Trophoblast cell (in vitro differentiated cells and primary cell): ENCODE data around the gene PRR16.

ENCODE experiments used
- DNase-seq, 2 donors: peaks; one replicate each; pipeline ENCODE4 v3.0.0-alpha.2; 2016
- H2AFZ ChIP-seq: 2 replicates; pipeline ENCODE4 v1.6.1; 2013; ENCODE audit warnings: low read length, moderate library complexity, mild to moderate bottlenecking; ENCODE audit not compliant: insufficient read depth, poor library complexity
- H2AK5ac ChIP-seq: 2 replicates; pipeline ENCODE4 v1.6.1; 2013; ENCODE audit warnings: mild to moderate bottlenecking, low read length
- H2BK120ac ChIP-seq: 2 replicates; pipeline ENCODE4 v1.6.1; 2013; ENCODE audit warnings: low read length, mild to moderate bottlenecking, moderate library complexity; ENCODE audit not compliant: insufficient read depth, poor library complexity
- H2BK12ac ChIP-seq: 2 replicates; pipeline ENCODE4 v1.6.1; 2013; ENCODE audit warnings: mild to moderate bottlenecking, low read length, moderate library complexity
- H2BK5ac ChIP-seq: 2 replicates; pipeline ENCODE4 v1.6.1; 2013; ENCODE audit warnings: low read length, low read depth, moderate library complexity, mild to moderate bottlenecking; ENCODE audit not compliant: poor library complexity
- H3K14ac ChIP-seq: 2 replicates; pipeline ENCODE4 v1.6.1; 2013; ENCODE audit warnings: mild to moderate bottlenecking, low read length
- H3K18ac ChIP-seq: 2 replicates; pipeline ENCODE4 v1.6.1; 2013; ENCODE audit warnings: mild to moderate bottlenecking, low read length
- H3K23ac ChIP-seq: 2 replicates; pipeline ENCODE4 v1.6.1; 2013; ENCODE audit warnings: low read length
- H3K27ac ChIP-seq: 2 replicates; pipeline ENCODE4 v1.5.1; 2013; ENCODE audit warnings: low read depth, mild to moderate bottlenecking, inconsistent platforms, low read length, moderate library complexity
- H3K27me3 ChIP-seq: 2 replicates; pipeline ENCODE4 v1.6.1; 2013; ENCODE audit warnings: inconsistent platforms, mild to moderate bottlenecking, low read length, moderate library complexity; ENCODE audit not compliant: insufficient read depth
- H3K36me3 ChIP-seq, 2 experiments: 1 replicate in 1 of 2; 2 replicates in 1 of 2; pipeline ENCODE4 v1.6.1; 2013; ENCODE audit warnings: low read length in 2 of 2, mild to moderate bottlenecking in 2 of 2, moderate library complexity in 1 of 2; ENCODE audit not compliant: insufficient read depth in 2 of 2, control insufficient read depth in 1 of 2
- H3K4ac ChIP-seq: 2 replicates; pipeline ENCODE4 v1.6.1; 2013; ENCODE audit warnings: low read depth, mild to moderate bottlenecking, low read length, moderate library complexity
- H3K4me1 ChIP-seq, 2 experiments: 1 replicate in 1 of 2; 2 replicates in 1 of 2; pipeline ENCODE4 v1.6.1; 2013; ENCODE audit warnings: low read length in 2 of 2, mild to moderate bottlenecking in 2 of 2, moderate library complexity in 1 of 2; ENCODE audit not compliant: insufficient read depth in 2 of 2, control insufficient read depth in 1 of 2
- H3K4me2 ChIP-seq: 2 replicates; pipeline ENCODE4 v1.6.1; 2013; ENCODE audit warnings: inconsistent platforms, mild to moderate bottlenecking, low read length, moderate library complexity
- H3K4me3 ChIP-seq: 2 replicates; pipeline ENCODE4 v1.5.1; 2013; ENCODE audit warnings: mild to moderate bottlenecking, low read depth, low read length, inconsistent platforms
- H3K79me1 ChIP-seq: one replicate; pipeline ENCODE4 v1.6.1; 2013; ENCODE audit warnings: low read length
- H3K79me2 ChIP-seq: 2 replicates; pipeline ENCODE4 v1.6.1; 2013; ENCODE audit warnings: low read length, mild to moderate bottlenecking; ENCODE audit not compliant: control insufficient read depth, insufficient read depth, poor library complexity
- H3K9ac ChIP-seq: 2 replicates; pipeline ENCODE4 v1.6.1; 2013; ENCODE audit warnings: mild to moderate bottlenecking, low read length
- H3K9me3 ChIP-seq: 2 replicates; pipeline ENCODE4 v1.6.1; 2013; ENCODE audit warnings: low read depth, mild to moderate bottlenecking, control low read depth, inconsistent platforms, low read length; ENCODE audit not compliant: insufficient read depth
- H4K12ac ChIP-seq: 2 replicates; pipeline ENCODE4 v1.6.1; 2013; ENCODE audit warnings: low read depth, mild to moderate bottlenecking, low read length, moderate library complexity
- H4K8ac ChIP-seq: 2 replicates; pipeline ENCODE4 v1.6.1; 2013; ENCODE audit warnings: low read depth, mild to moderate bottlenecking, low read length, moderate library complexity
- H4K91ac ChIP-seq: one replicate; pipeline ENCODE4 v1.6.1; 2013; ENCODE audit warnings: low read depth, mild to moderate bottlenecking, low read length, moderate library complexity
- WGBS: extraction: QIAGEN DNeasy Blood & Tissue Kit; methylation state at CpG from one replicate; pipeline ENCODE4 v1.1.7; 2013; ENCODE audit warnings: missing lambda C conversion rate; ENCODE audit not compliant: insufficient read length, insufficient coverage; ENCODE audit errors: extremely low coverage; 5-methylcytosine and 5-hydroxymethylcytosine counted together

Gene PRR16

DNA sequence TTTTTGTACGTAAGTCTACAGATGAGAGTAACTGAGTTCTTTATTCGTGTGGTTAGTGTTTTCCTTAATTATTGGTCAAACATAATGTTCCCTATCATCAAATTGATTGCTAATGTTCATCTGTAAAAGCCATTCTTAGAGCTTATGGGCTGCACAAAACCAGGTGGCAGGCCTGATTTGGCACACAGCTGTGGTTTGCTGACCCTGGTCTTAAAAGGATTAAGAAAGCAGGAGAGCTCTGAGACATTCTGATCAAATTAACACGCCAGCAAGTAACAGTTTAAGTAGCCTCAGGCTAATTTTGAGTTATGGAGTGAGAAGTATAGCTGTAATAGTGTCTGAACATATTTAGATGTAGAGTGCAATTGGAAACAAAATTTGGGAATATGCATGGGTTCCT, 63.2 kb downstream of the PRR16 start:
- WGBS, result no CpG with 5 or more reads among the region's 3 CpGs
- Histone ChIP-seq H3K18ac (no peak overlapping the region), H2BK12ac (no peak overlapping the region), H2BK120ac (no peak overlapping the region), H4K8ac (no peak overlapping the region), H3K9me3 (no peaks in the 10 kb centered on the region), H3K23ac (no peak overlapping the region), H3K4me2 (no peak overlapping the region), H2BK5ac (no peak overlapping the region), H3K4ac (no peak overlapping the region), H3K27ac (no peak overlapping the region), H3K79me2 (no peaks in the 10 kb centered on the region), H3K27me3 (no peaks in the 10 kb centered on the region), H3K79me1 (no peaks in the 10 kb centered on the region), H2AK5ac (no peak overlapping the region), H4K91ac (no peak overlapping the region), H3K4me3 (no peak overlapping the region), H3K9ac (no peak overlapping the region), H2AFZ (no peak overlapping the region), H3K4me1 (no peaks in the 10 kb centered on the region), H3K14ac (no peak overlapping the region), H4K12ac (no peak overlapping the region), H3K36me3 (no peaks in the 10 kb centered on the region)
- no peak for DNase-seq

DNA sequence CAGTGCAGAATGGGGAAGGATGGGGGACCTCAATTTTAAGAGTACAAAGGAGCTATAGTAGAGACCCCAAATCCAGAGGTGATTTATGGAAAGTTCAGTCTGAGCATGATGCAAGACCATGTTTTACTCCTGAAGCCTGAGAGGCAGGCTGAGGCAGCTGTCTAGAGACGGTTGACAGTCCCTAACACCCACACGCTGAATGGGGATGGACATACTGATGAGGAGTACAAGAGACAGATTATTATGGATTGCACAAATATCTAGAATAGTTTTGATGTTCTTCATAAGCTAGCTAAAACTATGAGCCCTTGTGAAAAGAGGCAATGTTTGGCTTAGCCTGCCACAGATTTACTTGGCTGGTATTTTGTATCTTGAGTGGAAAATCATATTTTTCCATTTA, 64.5 kb downstream of the PRR16 start:
- no peak overlapping the region for H4K91ac ChIP-seq
- H3K27ac ChIP-seq, result no peak overlapping the region
- H3K4me1 ChIP-seq, result no peaks in the 10 kb centered on the region
- no peaks in the 10 kb centered on the region for H3K79me1 ChIP-seq
- no peak overlapping the region for H2BK5ac ChIP-seq
- no peak overlapping the region for H2AK5ac ChIP-seq
- no peak overlapping the region for H2BK120ac ChIP-seq
- H4K8ac ChIP-seq, result no peak overlapping the region
- H4K12ac ChIP-seq, result no peak overlapping the region
- no peak overlapping the region for H3K23ac ChIP-seq
- peak; percentile 10 to 36 for DNase-seq
- H3K9ac ChIP-seq, result no peak overlapping the region
- no peak overlapping the region for H3K4ac ChIP-seq
- H3K9me3 ChIP-seq, result no peaks in the 10 kb centered on the region
- H3K18ac ChIP-seq, result no peak overlapping the region
- no peak overlapping the region for H2BK12ac ChIP-seq
- no peak overlapping the region for H3K4me3 ChIP-seq
- H3K79me2 ChIP-seq, result no peaks in the 10 kb centered on the region
- no CpG with 5 or more reads among the region's 2 CpGs for WGBS
- H2AFZ ChIP-seq, result no peak overlapping the region
- no peak overlapping the region for H3K14ac ChIP-seq
- no peaks in the 10 kb centered on the region for H3K36me3 ChIP-seq
- no peaks in the 10 kb centered on the region for H3K27me3 ChIP-seq
- no peak overlapping the region for H3K4me2 ChIP-seq

DNA sequence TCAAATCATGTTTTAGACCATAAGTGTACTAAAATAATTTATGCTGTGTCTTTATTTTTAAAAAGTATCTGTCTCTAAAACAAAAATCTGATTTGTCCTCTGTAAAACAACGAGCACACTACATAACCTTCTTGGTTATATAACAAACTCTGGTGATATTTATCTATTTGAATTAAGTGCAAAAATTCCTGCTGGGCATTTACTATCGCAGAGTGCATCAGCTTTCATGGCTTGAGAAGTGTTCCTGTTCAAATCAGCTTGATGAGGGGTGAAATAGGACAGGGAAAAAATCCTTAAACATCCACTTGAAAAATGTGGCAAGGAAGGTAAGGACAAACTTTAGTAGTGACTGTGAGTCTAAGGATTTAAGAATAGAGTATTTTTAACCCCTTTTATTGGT, 65.3 kb downstream of the PRR16 start:
- Histone ChIP-seq H3K27ac (no peak overlapping the region), H3K36me3 (no peaks in the 10 kb centered on the region), H3K4ac (no peak overlapping the region), H4K8ac (no peak overlapping the region), H3K79me2 (no peaks in the 10 kb centered on the region), H2BK5ac (no peak overlapping the region), H3K4me3 (no peak overlapping the region), H4K12ac (no peak overlapping the region), H2AK5ac (no peak overlapping the region), H3K14ac (no peak overlapping the region), H2AFZ (no peak overlapping the region), H4K91ac (no peak overlapping the region), H3K9ac (no peak overlapping the region), H2BK120ac (no peak overlapping the region), H3K9me3 (no peaks in the 10 kb centered on the region), H3K18ac (no peak overlapping the region), H3K27me3 (no peaks in the 10 kb centered on the region), H3K23ac (no peak overlapping the region), H2BK12ac (no peak overlapping the region), H3K4me1 (no peaks in the 10 kb centered on the region), H3K79me1 (no peaks in the 10 kb centered on the region), H3K4me2 (no peak overlapping the region)
- DNase-seq, result no peak
- no CpG with 5 or more reads among the region's 2 CpGs for WGBS

DNA sequence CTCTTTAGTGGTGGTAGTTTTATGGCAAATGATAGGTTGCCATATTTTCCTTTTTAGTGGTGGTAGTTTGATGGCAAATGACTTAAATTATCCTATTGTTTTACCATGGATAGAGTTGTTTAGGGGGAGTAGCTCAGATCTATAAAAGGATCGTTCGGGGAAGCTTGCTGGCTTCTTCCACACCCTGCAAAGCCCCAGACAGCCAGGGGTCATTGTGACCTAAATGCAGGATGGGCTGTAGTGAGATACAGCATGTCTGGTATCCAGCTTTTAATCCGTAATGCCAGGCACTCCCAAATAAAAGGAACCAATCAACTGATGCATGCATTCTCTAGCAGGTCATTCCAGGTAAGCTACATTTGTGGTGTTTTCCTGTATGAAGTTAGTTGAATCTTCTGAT, 67.1 kb downstream of the PRR16 start:
- H3K18ac ChIP-seq, result no peak overlapping the region
- H3K27me3 ChIP-seq, result no peaks in the 10 kb centered on the region
- no peak overlapping the region for H2BK5ac ChIP-seq
- H3K9me3 ChIP-seq, result no peaks in the 10 kb centered on the region
- no peak overlapping the region for H3K9ac ChIP-seq
- no peaks in the 10 kb centered on the region for H3K79me2 ChIP-seq
- H3K14ac ChIP-seq, result no peak overlapping the region
- H3K27ac ChIP-seq, result no peak overlapping the region
- H3K4ac ChIP-seq, result no peak overlapping the region
- H2AK5ac ChIP-seq, result no peak overlapping the region
- H4K91ac ChIP-seq, result no peak overlapping the region
- no peaks in the 10 kb centered on the region for H3K79me1 ChIP-seq
- no peak overlapping the region for H2BK12ac ChIP-seq
- no peak overlapping the region for H3K23ac ChIP-seq
- no peak overlapping the region for H2AFZ ChIP-seq
- DNase-seq, result no peak
- H4K8ac ChIP-seq, result no peak overlapping the region
- H3K36me3 ChIP-seq, result no peaks in the 10 kb centered on the region
- no peak overlapping the region for H3K4me2 ChIP-seq
- H2BK120ac ChIP-seq, result no peak overlapping the region
- no peaks in the 10 kb centered on the region for H3K4me1 ChIP-seq
- H4K12ac ChIP-seq, result no peak overlapping the region
- H3K4me3 ChIP-seq, result no peak overlapping the region
- no CpG with 5 or more reads among the region's 3 CpGs for WGBS
